HS-27A (cell line): Measurements from ENCODE around the gene TFF3.

Source experiments
- DNase-seq: peaks from one replicate; pipeline ENCODE4 v3.0.0-alpha.2; 2012; ENCODE audit warnings: low read depth, missing footprints

The TFF3 gene

GRCh38 chr21:42266971-42267556 lies 48.1 kb downstream of the TFF3 start:
- DNase-seq, result no peak

- no peak for DNase-seq
Measured at GRCh38 chr21:42265231-42265812, 49.9 kb downstream of the TFF3 start.

GRCh38 chr21:42264245-42265195 lies 50.7 kb downstream of the TFF3 start:
- DNase-seq, result no peak

DNA sequence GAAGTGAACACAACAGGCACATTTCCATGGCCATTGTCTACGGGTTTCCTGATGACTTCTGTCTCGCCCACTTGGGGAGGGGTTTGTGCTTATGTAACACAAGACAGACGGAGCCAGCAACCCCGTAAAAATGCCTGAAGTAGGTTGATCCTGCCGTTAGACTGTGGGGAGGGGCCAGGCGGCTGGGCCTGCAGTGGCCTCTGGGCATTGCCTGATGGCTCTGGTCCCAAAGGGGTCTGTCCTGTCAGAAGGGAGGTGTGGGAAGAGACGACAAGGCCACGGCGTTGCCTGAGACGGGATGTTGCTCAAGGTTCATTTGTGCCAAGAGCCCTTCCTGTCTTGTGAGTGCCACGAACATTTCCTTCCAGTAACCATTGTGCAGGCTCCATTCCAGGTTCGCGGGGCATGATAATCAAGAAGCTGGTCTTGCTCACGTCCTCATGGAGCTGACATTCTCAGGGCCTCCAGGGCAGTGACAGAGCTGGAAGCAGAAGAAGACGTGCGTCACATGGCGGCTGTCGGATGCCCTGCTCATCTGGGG lies 51.5 kb downstream of the TFF3 start:
- DNase-seq, result no peak

DNA sequence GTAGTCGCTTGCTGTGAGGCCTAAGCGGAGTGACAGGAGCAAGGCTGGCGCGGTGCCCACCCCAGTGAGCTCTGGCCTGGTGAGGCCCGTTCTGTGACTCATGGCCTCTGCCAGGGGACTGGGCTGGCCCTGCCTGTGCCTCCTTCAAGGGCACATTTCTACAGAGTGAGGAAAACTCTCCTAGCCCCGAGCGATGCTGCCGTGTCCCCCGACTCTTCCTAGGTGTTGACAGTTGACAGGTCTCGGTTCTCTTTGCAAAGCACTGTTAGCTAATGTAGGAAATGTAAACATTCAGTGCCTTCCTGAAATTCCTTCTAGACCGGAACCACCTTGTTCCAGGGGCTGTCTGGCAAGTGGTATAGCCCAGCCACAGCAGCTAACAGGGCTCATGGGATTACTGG lies 52.4 kb downstream of the TFF3 start:
- DNase-seq, result no peak

- DNase-seq, result no peak
Measured at GRCh38 chr21:42261829-42262200, 53.4 kb downstream of the TFF3 start.
